ENCODE data around the gene CEBPE. TPM values are rescaled to one million over a fixed set of nuclear protein-coding genes. Genes with fewer than 3 reads are reported as not detected.

Gene CEBPE
- total RNA-seq, 4 donors from 2014 or later: not detected

- peak in 1 of 2 donors; percentile 48 for DNase-seq
- WGBS, 2 donors: 68 to 70% methylated on average over 11 of the region's 11 CpGs
- Histone ChIP-seq H3K27ac (peak within 1 kb of the TSS; percentile 24 to 67 (median 65)), H3K27me3 (no peaks in the 10 kb centered on the region), H3K36me3 (no peaks in the 10 kb centered on the region), H3K4me1 (peaks cover 9 to 36% of the 10 kb centered on the region in 2 donors), H3K4me3 (replicated peaks in 1 of 3) (no peak within 1 kb of the TSS), H3K9me3 (no peaks in the 10 kb centered on the region)
- intact Hi-C loops (cut with DNase I): no loop called here
- TF ChIP-seq POLR2A (IDR thresholded peaks at IDR 0.05): no peak
- TF ChIP-seq CTCF (IDR thresholded peaks at IDR 0.05): no peak
Measured at GRCh38 chr14:23104591-23105347, 14.3 kb downstream of the CEBPE start, which contains the start of gene CIROP. TSS of gene CIROP (minus strand) at chr14:23104989. CDS start at chr14:23104920, 69 bp downstream.

- intact Hi-C loops (cut with DNase I): no loop called here
- Histone ChIP-seq H3K36me3 (no peaks in the 10 kb centered on the region), H3K4me1 (peaks cover 9 to 41% of the 10 kb centered on the region in 2 donors), H3K27ac (no peak overlapping the region), H3K27me3 (no peaks in the 10 kb centered on the region), H3K4me3 (replicated peaks in 1 of 3) (no peak overlapping the region), H3K9me3 (no peaks in the 10 kb centered on the region)
- no peak for TF ChIP-seq POLR2A (IDR thresholded peaks at IDR 0.05)
- TF ChIP-seq CTCF (IDR thresholded peaks at IDR 0.05): no peak
- 80 to 87% methylated on average over 6 of the region's 6 CpGs for WGBS, 2 donors
- DNase-seq: no peak
Measured at GRCh38 chr14:23104070-23104590, 14.9 kb downstream of the CEBPE start.

- Histone ChIP-seq H3K27me3 (no peaks in the 10 kb centered on the region), H3K4me3 (replicated peaks in 1 of 3) (no peak overlapping the region), H3K9me3 (no peaks in the 10 kb centered on the region), H3K36me3 (peaks cover 0 to 2% of the 10 kb centered on the region in 2 donors), H3K27ac (no peak overlapping the region), H3K4me1 (peaks cover 9 to 45% of the 10 kb centered on the region in 2 donors)
- intact Hi-C loops (cut with DNase I): no loop called here
- WGBS, 2 donors: 87 to 93% methylated on average over 4 of the region's 4 CpGs
- no peak for DNase-seq
- TF ChIP-seq POLR2A (IDR thresholded peaks at IDR 0.05): no peak
- TF ChIP-seq CTCF (IDR thresholded peaks at IDR 0.05): no peak
Measured at GRCh38 chr14:23103581-23103980, 15.5 kb downstream of the CEBPE start.

GRCh38 chr14:23102801-23103200, 16.3 kb downstream of the CEBPE start:
- no peak overlapping the region for H3K27ac ChIP-seq
- no peak for TF ChIP-seq CTCF (IDR thresholded peaks at IDR 0.05)
- H3K9me3 ChIP-seq: no peaks in the 10 kb centered on the region
- intact Hi-C loops (cut with DNase I): no loop called here
- DNase-seq: no peak
- H3K36me3 ChIP-seq: peaks cover 7 to 10% of the 10 kb centered on the region in 2 donors
- H3K27me3 ChIP-seq: no peaks in the 10 kb centered on the region
- WGBS, 2 donors: 94 to 95% methylated on average over 2 of the region's 2 CpGs
- no peak overlapping the region for H3K4me3 ChIP-seq (replicated peaks in 1 of 3)
- H3K4me1 ChIP-seq: peaks cover 9 to 45% of the 10 kb centered on the region in 2 donors

GRCh38 chr14:23101986-23102625, 16.9 kb downstream of the CEBPE start:
- WGBS, 2 donors: 87 to 88% methylated on average over 10 of the region's 10 CpGs
- no peaks in the 10 kb centered on the region for H3K9me3 ChIP-seq
- no peak overlapping the region for H3K4me3 ChIP-seq (replicated peaks in 1 of 3)
- H3K27me3 ChIP-seq: no peaks in the 10 kb centered on the region
- TF ChIP-seq CTCF (IDR thresholded peaks at IDR 0.05): no peak
- TF ChIP-seq POLR2A (IDR thresholded peaks at IDR 0.05): no peak
- DNase-seq: no peak
- H3K4me1 ChIP-seq: peaks cover 9 to 43% of the 10 kb centered on the region in 2 donors
- peaks cover 9 to 12% of the 10 kb centered on the region in 2 donors for H3K36me3 ChIP-seq
- no peak overlapping the region for H3K27ac ChIP-seq
- intact Hi-C loops (cut with DNase I): no loop called here
